ENCODE data around the gene SDCBP2.

GRCh38 chr20:1300083-1300840, 28.7 kb downstream of the SDCBP2 start:
- TF ChIP-seq CTCF (optimal IDR thresholded peaks at IDR 0.05 in 1 of 3, IDR thresholded peaks at IDR 0.05 in 1 of 3, conservative IDR thresholded peaks at IDR 0.05 in 1 of 3; ENCODE audit: extremely low read depth in 1 of 3, insufficient read depth in 2 of 3, low read length in 3 of 3), result no peak
- no peak for TF ChIP-seq EZH2 (IDR thresholded peaks at IDR 0.05; ENCODE audit: low read length)

Data from keratinocyte (primary cell).